Neuronal stem cell (in vitro differentiated cells): ENCODE measurements around the gene RANBP3.
"Not testable (repeated sequence)": the region's sequence is repeated elsewhere in the genome, so short reads cannot be mapped to it uniquely, and the experiment has no call there.

Source experiments
- DNase-seq: peaks from one replicate; pipeline ENCODE4 v3.0.0-alpha.2; 2013; ENCODE audit warnings: low spot score
- H2AFZ ChIP-seq: one replicate; pipeline ENCODE4 v1.6.1; 2013; ENCODE audit warnings: mild to moderate bottlenecking, low read length, inconsistent platforms
- H2AK5ac ChIP-seq: 2 replicates; pipeline ENCODE4 v1.6.1; 2013; ENCODE audit warnings: low read depth, mild to moderate bottlenecking, inconsistent platforms, low read length, moderate library complexity, mixed read lengths
- H2BK120ac ChIP-seq: 2 replicates; pipeline ENCODE4 v1.6.1; 2013; ENCODE audit warnings: low read depth, mild to moderate bottlenecking, inconsistent platforms, low read length, moderate library complexity, mixed read lengths
- H2BK12ac ChIP-seq: one replicate; pipeline ENCODE4 v1.6.1; 2013; ENCODE audit warnings: low read length, inconsistent platforms
- H2BK15ac ChIP-seq: 2 replicates; pipeline ENCODE4 v1.6.1; 2013; ENCODE audit warnings: mild to moderate bottlenecking, low read length, inconsistent platforms, mixed read lengths
- H2BK5ac ChIP-seq: one replicate; pipeline ENCODE4 v1.6.1; 2013; ENCODE audit warnings: inconsistent platforms, mild to moderate bottlenecking, low read length, moderate library complexity
- H3K14ac ChIP-seq: one replicate; pipeline ENCODE4 v1.6.1; 2013; ENCODE audit warnings: low read length, inconsistent platforms
- H3K18ac ChIP-seq: 2 replicates; pipeline ENCODE4 v1.6.1; 2013; ENCODE audit warnings: low read length, inconsistent platforms
- H3K23ac ChIP-seq: 2 replicates; pipeline ENCODE4 v1.6.1; 2013; ENCODE audit warnings: low read depth, mild to moderate bottlenecking, mixed read lengths, low read length, inconsistent platforms; ENCODE audit not compliant: poor library complexity
- H3K27ac ChIP-seq: replicated peaks from 3 replicates; pipeline ENCODE4 v1.5.1; 2013; ENCODE audit warnings: low read length, inconsistent platforms
- H3K27me3 ChIP-seq, 3 experiments: 2 replicates each; pipeline ENCODE4 v1.6.1; 2013; ENCODE audit warnings: low read length in 3 of 3, mild to moderate bottlenecking in 2 of 3, inconsistent platforms in 1 of 3, low read depth in 1 of 3, mixed read lengths in 1 of 3, moderate library complexity in 1 of 3; ENCODE audit not compliant: control insufficient read depth in 3 of 3, insufficient read depth in 3 of 3
- H3K36me3 ChIP-seq, 2 donors: replicated peaks in 1 of 2; 2 replicates each; pipeline ENCODE4 v1.6.1; 2013; ENCODE audit warnings: low read length in 2 of 2; ENCODE audit not compliant: control insufficient read depth in 2 of 2, insufficient read depth in 2 of 2
- H3K4ac ChIP-seq: 2 replicates; pipeline ENCODE4 v1.6.1; 2013; ENCODE audit warnings: inconsistent platforms, mild to moderate bottlenecking, low read length, moderate library complexity
- H3K4me1 ChIP-seq, 2 donors: 1 replicate in 1 of 2; 2 replicates in 1 of 2; pipeline ENCODE4 v1.6.1; 2013; ENCODE audit warnings: low read length in 2 of 2, low read depth in 1 of 2; ENCODE audit not compliant: control insufficient read depth in 2 of 2, insufficient read depth in 1 of 2
- H3K4me2 ChIP-seq: one replicate; pipeline ENCODE4 v1.6.1; 2013; ENCODE audit warnings: mild to moderate bottlenecking, low read length, inconsistent platforms; ENCODE audit not compliant: insufficient read depth, poor library complexity, severe bottlenecking
- H3K4me3 ChIP-seq, 2 donors: 2 replicates each; pipeline ENCODE4 v1.5.1; 2013; ENCODE audit warnings: low read length in 2 of 2, mild to moderate bottlenecking in 2 of 2, inconsistent platforms in 1 of 2, moderate library complexity in 1 of 2
- H3K79me1 ChIP-seq: one replicate; pipeline ENCODE4 v1.6.1; 2013; ENCODE audit warnings: low read depth, mild to moderate bottlenecking, inconsistent platforms, low read length, moderate library complexity
- H3K9ac ChIP-seq: one replicate; pipeline ENCODE4 v1.6.1; 2013; ENCODE audit warnings: mild to moderate bottlenecking, low read depth, low read length, inconsistent platforms; ENCODE audit not compliant: poor library complexity
- H3K9me3 ChIP-seq, 2 donors: replicated peaks in 1 of 2; 2 replicates each; pipeline versions ENCODE3 to v1.6.1; 2013; ENCODE audit warnings: low read length in 2 of 2, mild to moderate bottlenecking in 2 of 2, inconsistent platforms in 1 of 2, low read depth in 1 of 2, mixed read lengths in 1 of 2, moderate library complexity in 1 of 2; ENCODE audit not compliant: control insufficient read depth in 2 of 2, insufficient read depth in 1 of 2
- H4K8ac ChIP-seq: one replicate; pipeline ENCODE4 v1.6.1; 2013; ENCODE audit warnings: low read depth, mild to moderate bottlenecking, inconsistent platforms, low read length, moderate library complexity
- H4K91ac ChIP-seq: one replicate; pipeline ENCODE4 v1.6.1; 2013; ENCODE audit warnings: low read length, low read depth, mild to moderate bottlenecking, inconsistent platforms; ENCODE audit not compliant: poor library complexity
- WGBS, 2 donors: extraction: QIAGEN DNeasy Blood & Tissue Kit; methylation state at CpG; one replicate each; pipeline ENCODE4 v1.1.7; 2013; ENCODE audit warnings: missing lambda C conversion rate in 2 of 2, mixed read lengths in 1 of 2; ENCODE audit not compliant: insufficient read length in 2 of 2, insufficient replicate concordance in 1 of 2; ENCODE audit errors: extremely low coverage in 2 of 2; 5-methylcytosine and 5-hydroxymethylcytosine counted together

RANBP3 gene

DNA sequence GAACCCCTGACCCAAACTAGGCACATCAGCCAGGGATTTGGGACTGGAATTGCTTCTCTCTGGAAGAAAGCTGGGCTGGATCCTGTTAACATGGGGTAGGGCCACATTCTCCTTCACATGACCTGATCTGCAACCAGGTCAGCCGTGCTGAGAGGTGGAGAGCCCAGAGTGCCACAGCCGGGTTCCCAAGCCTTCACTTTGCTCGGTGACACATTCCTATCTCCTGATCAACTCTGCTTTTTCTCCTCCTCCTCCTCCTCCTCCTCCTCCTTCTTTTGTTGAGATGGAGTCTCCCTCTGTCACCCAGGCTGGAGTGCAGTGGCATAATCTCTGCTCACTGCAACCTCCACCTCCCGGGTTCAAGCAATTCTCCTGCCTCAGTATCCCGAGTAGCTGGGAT lies 7.9 kb upstream of the RANBP3 start:
- not testable (repeated sequence) for H2AK5ac ChIP-seq, H3K9me3 ChIP-seq, H3K9ac ChIP-seq, H4K91ac ChIP-seq, H3K4me1 ChIP-seq, H3K4me3 ChIP-seq, H3K79me1 ChIP-seq, H2BK5ac ChIP-seq, H3K36me3 ChIP-seq, H2AFZ ChIP-seq, H3K27me3 ChIP-seq, H4K8ac ChIP-seq, H3K4me2 ChIP-seq, H2BK120ac ChIP-seq, H3K27ac ChIP-seq, DNase-seq, H3K4ac ChIP-seq, H3K18ac ChIP-seq
- H2BK12ac ChIP-seq: peak overlapping the region; percentile 22
- WGBS, 2 donors: no CpG with 5 or more reads among the region's 5 CpGs
- peak overlapping the region; percentile 75 for H3K14ac ChIP-seq
- H2BK15ac ChIP-seq: peak overlapping the region; percentile 37
- peak overlapping the region; percentile 6 for H3K23ac ChIP-seq

DNA sequence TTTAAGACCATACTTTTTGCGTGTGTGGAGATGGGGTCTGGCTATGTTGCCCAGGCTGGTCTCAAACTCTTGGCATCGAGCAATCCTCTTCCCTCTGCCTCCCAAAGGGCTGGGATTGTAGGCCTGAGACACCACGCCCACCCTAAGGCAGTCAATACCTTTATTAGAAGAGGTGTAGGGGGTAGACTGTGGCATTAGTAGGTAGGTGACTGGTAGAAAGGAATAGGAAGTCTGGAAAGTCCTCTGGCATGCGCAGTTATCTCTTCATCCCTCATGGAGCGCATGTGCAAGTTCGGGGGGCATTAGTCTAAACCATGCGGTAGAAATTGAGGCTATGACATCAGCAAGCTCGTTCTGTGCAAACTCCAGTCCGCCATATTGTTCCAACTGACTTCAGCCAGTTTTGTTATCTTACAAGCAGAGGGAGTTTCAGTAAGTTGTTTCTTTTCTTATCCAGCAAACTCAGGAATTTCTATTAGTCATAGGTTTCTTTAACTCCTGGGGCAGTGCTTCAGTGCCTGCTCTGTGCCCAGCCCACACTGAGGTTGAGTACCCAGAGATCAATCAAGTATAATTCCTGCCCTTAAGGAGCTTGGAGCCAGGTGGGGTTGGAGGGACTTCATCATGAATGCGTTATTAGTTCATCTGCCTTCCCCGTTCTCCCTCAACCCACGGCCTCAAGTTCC lies 7.3 kb upstream of the RANBP3 start:
- no peaks in the 10 kb centered on the region for H3K27me3 ChIP-seq
- no peaks in the 10 kb centered on the region for H3K9me3 ChIP-seq
- DNase-seq: no peak
- no peak overlapping the region for H2BK120ac ChIP-seq
- H4K8ac ChIP-seq: no peak overlapping the region
- H3K4me3 ChIP-seq: no peak overlapping the region
- no CpG with 5 or more reads among the region's 12 CpGs for WGBS, 2 donors
- no peak overlapping the region for H2AK5ac ChIP-seq
- H3K79me1 ChIP-seq: peaks cover 2% of the 10 kb centered on the region
- H3K4me1 ChIP-seq: peaks cover 0 to 6% of the 10 kb centered on the region in 2 donors
- H3K14ac ChIP-seq: peak overlapping the region; percentile 75
- peak overlapping the region; percentile 22 for H2BK12ac ChIP-seq
- H2BK5ac ChIP-seq: no peak overlapping the region
- no peak overlapping the region for H3K27ac ChIP-seq
- no peak overlapping the region for H3K4ac ChIP-seq
- no peak overlapping the region for H4K91ac ChIP-seq
- H3K4me2 ChIP-seq: no peak overlapping the region
- H3K9ac ChIP-seq: no peak overlapping the region
- peak overlapping the region; percentile 37 for H2BK15ac ChIP-seq
- H3K23ac ChIP-seq: peak overlapping the region; percentile 6
- no peak overlapping the region for H3K18ac ChIP-seq
- H3K36me3 ChIP-seq: peaks cover 0 to 5% of the 10 kb centered on the region in 2 donors
- H2AFZ ChIP-seq: no peak overlapping the region

DNA sequence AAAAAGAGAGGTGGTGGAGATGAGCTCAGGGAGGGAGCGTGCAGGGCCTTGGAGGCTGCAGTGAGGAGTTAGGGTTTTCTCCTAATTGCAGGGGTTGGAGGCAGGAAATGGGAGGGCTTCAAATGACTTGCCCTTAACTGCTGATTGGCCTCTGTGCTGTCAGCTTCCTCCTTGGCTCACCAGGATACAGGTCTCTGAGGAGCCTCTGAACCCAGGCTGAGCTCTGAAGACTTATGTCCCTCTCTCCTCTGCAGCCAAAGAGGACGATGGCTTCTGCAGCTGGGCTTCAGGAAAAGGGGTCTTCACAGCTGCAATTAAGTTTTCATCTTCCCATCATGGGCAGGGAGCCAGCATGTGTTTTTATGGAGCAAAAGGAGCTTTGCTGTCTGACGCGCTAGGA lies 6.7 kb upstream of the RANBP3 start:
- no peak overlapping the region for H2BK120ac ChIP-seq
- H2BK12ac ChIP-seq: no peak overlapping the region
- no peak overlapping the region for H3K23ac ChIP-seq
- no peak overlapping the region for H3K4ac ChIP-seq
- H2AFZ ChIP-seq: no peak overlapping the region
- no peak for DNase-seq
- H3K18ac ChIP-seq: no peak overlapping the region
- no peak overlapping the region for H4K8ac ChIP-seq
- no peak overlapping the region for H3K4me2 ChIP-seq
- peaks cover 0 to 6% of the 10 kb centered on the region in 2 donors for H3K4me1 ChIP-seq
- H3K27me3 ChIP-seq: no peaks in the 10 kb centered on the region
- no peak overlapping the region for H2BK15ac ChIP-seq
- H3K27ac ChIP-seq: no peak overlapping the region
- no peak overlapping the region for H3K4me3 ChIP-seq
- H3K79me1 ChIP-seq: peaks cover 2% of the 10 kb centered on the region
- peaks cover 0 to 5% of the 10 kb centered on the region in 2 donors for H3K36me3 ChIP-seq
- H3K9me3 ChIP-seq: no peaks in the 10 kb centered on the region
- no peak overlapping the region for H2AK5ac ChIP-seq
- no peak overlapping the region for H3K14ac ChIP-seq
- H2BK5ac ChIP-seq: no peak overlapping the region
- no peak overlapping the region for H3K9ac ChIP-seq
- H4K91ac ChIP-seq: no peak overlapping the region
- no CpG with 5 or more reads among the region's 4 CpGs for WGBS, 2 donors

DNA sequence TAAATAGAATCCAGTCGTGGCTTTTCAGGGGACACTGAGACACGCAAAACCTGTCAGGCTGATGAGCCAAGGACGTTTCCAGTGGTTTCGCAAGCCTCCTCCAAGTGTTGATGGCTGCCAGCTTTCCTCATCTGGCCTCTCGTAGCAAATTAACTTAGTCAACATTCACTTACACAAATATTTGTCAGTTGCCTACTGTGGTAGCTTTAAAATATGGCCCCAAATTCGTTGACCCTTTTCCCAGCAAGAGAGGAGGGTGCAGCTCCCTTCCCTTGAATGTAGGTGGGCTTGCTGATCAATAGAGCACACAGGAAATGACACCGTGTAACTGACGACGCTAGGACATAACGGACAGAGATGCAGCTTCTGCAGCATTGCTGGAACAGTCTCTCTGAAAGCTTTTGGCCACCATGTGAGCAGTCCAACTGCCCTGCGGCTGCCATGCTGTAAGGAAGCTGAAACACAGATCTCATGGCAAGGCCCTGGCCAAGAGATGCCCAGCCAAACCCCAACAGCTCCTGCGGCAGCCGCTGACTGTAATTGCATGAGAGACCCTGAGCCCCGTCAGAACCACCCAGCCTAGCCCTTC lies 5.5 kb upstream of the RANBP3 start:
- Histone ChIP-seq H3K4me3 (no peak overlapping the region), H2AFZ (no peak overlapping the region), H2BK12ac (no peak overlapping the region), H3K14ac (no peak overlapping the region), H3K23ac (no peak overlapping the region), H3K79me1 (peaks cover 2% of the 10 kb centered on the region), H3K18ac (no peak overlapping the region), H3K36me3 (peaks cover 0 to 9% of the 10 kb centered on the region in 2 donors), H4K91ac (no peak overlapping the region), H3K27me3 (no peaks in the 10 kb centered on the region), H2BK120ac (no peak overlapping the region), H3K9me3 (no peaks in the 10 kb centered on the region), H2AK5ac (no peak overlapping the region), H4K8ac (no peak overlapping the region), H3K9ac (peak overlapping the region; percentile 30), H2BK5ac (no peak overlapping the region), H3K4ac (no peak overlapping the region), H3K27ac (no peak overlapping the region), H2BK15ac (no peak overlapping the region), H3K4me2 (no peak overlapping the region), H3K4me1 (peaks cover 4 to 7% of the 10 kb centered on the region in 2 donors)
- no peak for DNase-seq
- no CpG with 5 or more reads among the region's 14 CpGs for WGBS, 2 donors
